ENCODE results near the gene CTNNBL1. TPM values are rescaled to one million over a fixed set of nuclear protein-coding genes. Genes with fewer than 3 reads are reported as not detected.
"Not testable (repeated sequence)": the region's sequence is repeated elsewhere in the genome, so short reads cannot be mapped to it uniquely, and the experiment has no call there.

The CTNNBL1 gene
- total RNA-seq, 1 donor from 2014 or later = 60.0 TPM

GRCh38 chr20:37850724-37851355 lies 157.0 kb downstream of the CTNNBL1 start:
- no peaks in the 10 kb centered on the region for H3K27me3 Mint-ChIP-seq
- H3K4me3 Mint-ChIP-seq = no peak overlapping the region
- H3K27ac Mint-ChIP-seq = no peak overlapping the region
- no peak for TF ChIP-seq CTCF (conservative IDR thresholded peaks at IDR 0.05)
- no peak for DNase-seq (ENCODE audit: extremely low spot score, unreplicated experiment)
- H3K9me3 Mint-ChIP-seq = no peaks in the 10 kb centered on the region
- peaks cover 36% of the 10 kb centered on the region for H3K4me1 Mint-ChIP-seq (ENCODE audit: unreplicated experiment)
- H3K36me3 Mint-ChIP-seq = peaks cover 24% of the 10 kb centered on the region

GRCh38 chr20:37852666-37853065 lies 158.8 kb downstream of the CTNNBL1 start:
- Mint-ChIP-seq H3K27ac (no peak overlapping the region), H3K27me3 (no peaks in the 10 kb centered on the region), H3K9me3 (no peaks in the 10 kb centered on the region), H3K36me3 (peaks cover 30% of the 10 kb centered on the region), H3K4me3 (no peak overlapping the region), H3K4me1 (ENCODE audit: unreplicated experiment) (peaks cover 18% of the 10 kb centered on the region)
- TF ChIP-seq CTCF (conservative IDR thresholded peaks at IDR 0.05) = no peak
- DNase-seq (ENCODE audit: extremely low spot score, unreplicated experiment) = no peak

- H3K4me1 Mint-ChIP-seq (ENCODE audit: unreplicated experiment) = peaks cover 23% of the 10 kb centered on the region
- H3K9me3 Mint-ChIP-seq = peaks cover 4% of the 10 kb centered on the region
- TF ChIP-seq CTCF (conservative IDR thresholded peaks at IDR 0.05) = no peak
- no peak overlapping the region for H3K4me3 Mint-ChIP-seq
- H3K36me3 Mint-ChIP-seq = peaks cover 36% of the 10 kb centered on the region
- H3K27me3 Mint-ChIP-seq = no peaks in the 10 kb centered on the region
- no peak for DNase-seq (ENCODE audit: extremely low spot score, unreplicated experiment)
- H3K27ac Mint-ChIP-seq = no peak overlapping the region
These were observed 160.1 kb downstream of the CTNNBL1 start for GRCh38 chr20:37853823-37854375.

- not testable (repeated sequence) for H3K27ac Mint-ChIP-seq; DNase-seq (ENCODE audit: extremely low spot score, unreplicated experiment); H3K27me3 Mint-ChIP-seq; H3K4me3 Mint-ChIP-seq; H3K9me3 Mint-ChIP-seq
- peaks cover 50% of the 10 kb centered on the region for H3K36me3 Mint-ChIP-seq
- peaks cover 17% of the 10 kb centered on the region for H3K4me1 Mint-ChIP-seq (ENCODE audit: unreplicated experiment)
These were observed 162.2 kb downstream of the CTNNBL1 start for GRCh38 chr20:37856034-37856433.

GRCh38 chr20:37856932-37857660 lies 163.3 kb downstream of the CTNNBL1 start:
- H3K36me3 Mint-ChIP-seq = peaks cover 55% of the 10 kb centered on the region
- no peaks in the 10 kb centered on the region for H3K27me3 Mint-ChIP-seq
- no peak overlapping the region for H3K27ac Mint-ChIP-seq
- H3K9me3 Mint-ChIP-seq = peaks cover 4% of the 10 kb centered on the region
- peaks cover 11% of the 10 kb centered on the region for H3K4me1 Mint-ChIP-seq (ENCODE audit: unreplicated experiment)
- DNase-seq (ENCODE audit: extremely low spot score, unreplicated experiment) = no peak
- no peak overlapping the region for H3K4me3 Mint-ChIP-seq
- TF ChIP-seq CTCF (conservative IDR thresholded peaks at IDR 0.05) = no peak

Data from type B pancreatic cell (in vitro differentiated cells).